Measurements from ENCODE around the gene SCARB2.

The SCARB2 gene

GRCh38 chr4:76148142-76148865 lies 65.3 kb downstream of the SCARB2 start, which contains the start of gene NUP54:
TSS of gene NUP54 (minus strand) at chr4:76148397. CDS start at chr4:76148374, 23 bp downstream.
- WGBS, 2 donors (ENCODE audit: extremely low coverage in 2 of 2, insufficient read length in 2 of 2, insufficient replicate concordance in 1 of 2) = no CpG with 5 or more reads among the region's 47 CpGs
- peak within 1 kb of the TSS; percentile 88 for H3K9ac ChIP-seq (ENCODE audit: low read depth, low read length, poor library complexity)
- H3K79me1 ChIP-seq (ENCODE audit: low read depth, low read length) = peaks cover 10% of the 10 kb centered on the region
- H3K4me3 ChIP-seq (ENCODE audit: low read length in 2 of 2) = peak within 1 kb of the TSS; percentile 85 to 98
- H2BK120ac ChIP-seq (ENCODE audit: low read depth, low read length) = peak within 1 kb of the TSS; percentile 47
- H2BK15ac ChIP-seq (ENCODE audit: low read length) = peak within 1 kb of the TSS; percentile 49
- H3K14ac ChIP-seq (ENCODE audit: low read length) = peak within 1 kb of the TSS; percentile 75
- peak within 1 kb of the TSS; percentile 95 for H3K27ac ChIP-seq (replicated peaks; ENCODE audit: low read length)
- peaks cover 0 to 10% of the 10 kb centered on the region in 2 donors for H3K4me1 ChIP-seq (ENCODE audit: control insufficient read depth in 2 of 2, insufficient read depth in 1 of 2, low read depth in 1 of 2, low read length in 2 of 2)
- peaks cover 3 to 22% of the 10 kb centered on the region in 2 donors for H3K36me3 ChIP-seq (replicated peaks in 1 of 2; ENCODE audit: control insufficient read depth in 2 of 2, insufficient read depth in 2 of 2, low read length in 2 of 2)
- H2AFZ ChIP-seq (ENCODE audit: low read length) = peak within 1 kb of the TSS; percentile 89
- peak within 1 kb of the TSS; percentile 75 for H2AK5ac ChIP-seq (ENCODE audit: low read depth, low read length)
- H3K27me3 ChIP-seq (ENCODE audit: control insufficient read depth in 3 of 3, insufficient read depth in 3 of 3, low read depth in 1 of 3, low read length in 3 of 3) = no peaks in the 10 kb centered on the region
- H4K91ac ChIP-seq (ENCODE audit: low read depth, low read length, poor library complexity) = peak within 1 kb of the TSS; percentile 81
- peak within 1 kb of the TSS; percentile 53 for H4K8ac ChIP-seq (ENCODE audit: low read depth, low read length)
- H3K9me3 ChIP-seq (replicated peaks in 1 of 2; ENCODE audit: control insufficient read depth in 2 of 2, insufficient read depth in 1 of 2, low read depth in 1 of 2, low read length in 2 of 2) = no peaks in the 10 kb centered on the region
- DNase-seq (ENCODE audit: low spot score) = peak; percentile 92
- H3K23ac ChIP-seq (ENCODE audit: low read depth, low read length, poor library complexity) = peak within 1 kb of the TSS; percentile 98
- peak within 1 kb of the TSS; percentile 87 for H3K4me2 ChIP-seq (ENCODE audit: insufficient read depth, low read length, poor library complexity, severe bottlenecking)
- peak within 1 kb of the TSS; percentile 95 for H2BK5ac ChIP-seq (ENCODE audit: low read length)
- H3K18ac ChIP-seq (ENCODE audit: low read length) = peak within 1 kb of the TSS; percentile 97
- H2BK12ac ChIP-seq (ENCODE audit: low read length) = peak within 1 kb of the TSS; percentile 41
- no peak within 1 kb of the TSS for H3K4ac ChIP-seq (ENCODE audit: low read length)

- Histone ChIP-seq H3K4me2 (ENCODE audit: insufficient read depth, low read length, poor library complexity, severe bottlenecking) (peak overlapping the region; percentile 75), H3K27ac (replicated peaks; ENCODE audit: low read length) (peak overlapping the region; percentile 95), H2BK120ac (ENCODE audit: low read depth, low read length) (peak overlapping the region; percentile 47), H4K8ac (ENCODE audit: low read depth, low read length) (no peak overlapping the region), H2BK5ac (ENCODE audit: low read length) (peak overlapping the region; percentile 95), H2BK12ac (ENCODE audit: low read length) (peak overlapping the region; percentile 41), H4K91ac (ENCODE audit: low read depth, low read length, poor library complexity) (peak overlapping the region; percentile 81), H2BK15ac (ENCODE audit: low read length) (peak overlapping the region; percentile 49), H3K14ac (ENCODE audit: low read length) (no peak overlapping the region), H3K4me1 (ENCODE audit: control insufficient read depth in 2 of 2, insufficient read depth in 1 of 2, low read depth in 1 of 2, low read length in 2 of 2) (peaks cover 0 to 10% of the 10 kb centered on the region in 2 donors), H3K18ac (ENCODE audit: low read length) (peak overlapping the region; percentile 97), H3K27me3 (ENCODE audit: control insufficient read depth in 3 of 3, insufficient read depth in 3 of 3, low read depth in 1 of 3, low read length in 3 of 3) (no peaks in the 10 kb centered on the region), H3K4ac (ENCODE audit: low read length) (no peak overlapping the region), H2AFZ (ENCODE audit: low read length) (peak overlapping the region; percentile 89), H3K23ac (ENCODE audit: low read depth, low read length, poor library complexity) (peak overlapping the region; percentile 98), H3K9ac (ENCODE audit: low read depth, low read length, poor library complexity) (peak overlapping the region; percentile 88), H3K9me3 (replicated peaks in 1 of 2; ENCODE audit: control insufficient read depth in 2 of 2, insufficient read depth in 1 of 2, low read depth in 1 of 2, low read length in 2 of 2) (no peaks in the 10 kb centered on the region), H3K4me3 (ENCODE audit: low read length in 2 of 2) (peak overlapping the region; percentile 85 to 98), H3K36me3 (replicated peaks in 1 of 2; ENCODE audit: control insufficient read depth in 2 of 2, insufficient read depth in 2 of 2, low read length in 2 of 2) (peaks cover 3 to 27% of the 10 kb centered on the region in 2 donors), H3K79me1 (ENCODE audit: low read depth, low read length) (peaks cover 10% of the 10 kb centered on the region), H2AK5ac (ENCODE audit: low read depth, low read length) (peak overlapping the region; percentile 75)
- WGBS, 2 donors (ENCODE audit: extremely low coverage in 2 of 2, insufficient read length in 2 of 2, insufficient replicate concordance in 1 of 2) = no CpG with 5 or more reads among the region's 31 CpGs
- DNase-seq (ENCODE audit: low spot score) = peak; percentile 79
Measured at GRCh38 chr4:76147454-76148141, 66.0 kb downstream of the SCARB2 start.

GRCh38 chr4:76144546-76144945 lies 69.1 kb downstream of the SCARB2 start:
- H2BK15ac ChIP-seq (ENCODE audit: low read length) = no peak overlapping the region
- no peak overlapping the region for H3K4ac ChIP-seq (ENCODE audit: low read length)
- no peak overlapping the region for H2AK5ac ChIP-seq (ENCODE audit: low read depth, low read length)
- no peak overlapping the region for H3K4me2 ChIP-seq (ENCODE audit: insufficient read depth, low read length, poor library complexity, severe bottlenecking)
- H3K18ac ChIP-seq (ENCODE audit: low read length) = no peak overlapping the region
- no peak overlapping the region for H2BK5ac ChIP-seq (ENCODE audit: low read length)
- H4K91ac ChIP-seq (ENCODE audit: low read depth, low read length, poor library complexity) = no peak overlapping the region
- peaks cover 0 to 10% of the 10 kb centered on the region in 2 donors for H3K4me1 ChIP-seq (ENCODE audit: control insufficient read depth in 2 of 2, insufficient read depth in 1 of 2, low read depth in 1 of 2, low read length in 2 of 2)
- H2AFZ ChIP-seq (ENCODE audit: low read length) = no peak overlapping the region
- H3K9ac ChIP-seq (ENCODE audit: low read depth, low read length, poor library complexity) = no peak overlapping the region
- no peak overlapping the region for H3K27ac ChIP-seq (replicated peaks; ENCODE audit: low read length)
- H3K4me3 ChIP-seq (ENCODE audit: low read length in 2 of 2) = no peak overlapping the region
- no peaks in the 10 kb centered on the region for H3K9me3 ChIP-seq (replicated peaks in 1 of 2; ENCODE audit: control insufficient read depth in 2 of 2, insufficient read depth in 1 of 2, low read depth in 1 of 2, low read length in 2 of 2)
- peaks cover 12% of the 10 kb centered on the region for H3K79me1 ChIP-seq (ENCODE audit: low read depth, low read length)
- H3K36me3 ChIP-seq (replicated peaks in 1 of 2; ENCODE audit: control insufficient read depth in 2 of 2, insufficient read depth in 2 of 2, low read length in 2 of 2) = peaks cover 5 to 58% of the 10 kb centered on the region in 2 donors
- no peak overlapping the region for H3K23ac ChIP-seq (ENCODE audit: low read depth, low read length, poor library complexity)
- no peak overlapping the region for H2BK120ac ChIP-seq (ENCODE audit: low read depth, low read length)
- no peak for DNase-seq (ENCODE audit: low spot score)
- no peaks in the 10 kb centered on the region for H3K27me3 ChIP-seq (ENCODE audit: control insufficient read depth in 3 of 3, insufficient read depth in 3 of 3, low read depth in 1 of 3, low read length in 3 of 3)
- no peak overlapping the region for H3K14ac ChIP-seq (ENCODE audit: low read length)
- H4K8ac ChIP-seq (ENCODE audit: low read depth, low read length) = no peak overlapping the region
- no peak overlapping the region for H2BK12ac ChIP-seq (ENCODE audit: low read length)

- no peak overlapping the region for H3K18ac ChIP-seq (ENCODE audit: low read length)
- H2BK120ac ChIP-seq (ENCODE audit: low read depth, low read length) = no peak overlapping the region
- peaks cover 4% of the 10 kb centered on the region for H3K79me1 ChIP-seq (ENCODE audit: low read depth, low read length)
- H3K36me3 ChIP-seq (replicated peaks in 1 of 2; ENCODE audit: control insufficient read depth in 2 of 2, insufficient read depth in 2 of 2, low read length in 2 of 2) = peaks cover 8 to 91% of the 10 kb centered on the region in 2 donors
- H3K4ac ChIP-seq (ENCODE audit: low read length) = no peak overlapping the region
- H3K4me1 ChIP-seq (ENCODE audit: control insufficient read depth in 2 of 2, insufficient read depth in 1 of 2, low read depth in 1 of 2, low read length in 2 of 2) = peaks cover 0 to 1% of the 10 kb centered on the region in 2 donors
- no peak overlapping the region for H3K9ac ChIP-seq (ENCODE audit: low read depth, low read length, poor library complexity)
- H4K91ac ChIP-seq (ENCODE audit: low read depth, low read length, poor library complexity) = no peak overlapping the region
- no peak overlapping the region for H3K23ac ChIP-seq (ENCODE audit: low read depth, low read length, poor library complexity)
- H3K27ac ChIP-seq (replicated peaks; ENCODE audit: low read length) = no peak overlapping the region
- no peak for DNase-seq (ENCODE audit: low spot score)
- H3K4me3 ChIP-seq (ENCODE audit: low read length in 2 of 2) = no peak overlapping the region
- no peak overlapping the region for H2BK15ac ChIP-seq (ENCODE audit: low read length)
- H4K8ac ChIP-seq (ENCODE audit: low read depth, low read length) = no peak overlapping the region
- H2AFZ ChIP-seq (ENCODE audit: low read length) = no peak overlapping the region
- no CpG with 5 or more reads among the region's 3 CpGs for WGBS, 2 donors (ENCODE audit: extremely low coverage in 2 of 2, insufficient read length in 2 of 2, insufficient replicate concordance in 1 of 2)
- no peak overlapping the region for H2BK5ac ChIP-seq (ENCODE audit: low read length)
- no peaks in the 10 kb centered on the region for H3K27me3 ChIP-seq (ENCODE audit: control insufficient read depth in 3 of 3, insufficient read depth in 3 of 3, low read depth in 1 of 3, low read length in 3 of 3)
- no peak overlapping the region for H3K4me2 ChIP-seq (ENCODE audit: insufficient read depth, low read length, poor library complexity, severe bottlenecking)
- H2AK5ac ChIP-seq (ENCODE audit: low read depth, low read length) = no peak overlapping the region
- no peak overlapping the region for H3K14ac ChIP-seq (ENCODE audit: low read length)
- no peaks in the 10 kb centered on the region for H3K9me3 ChIP-seq (replicated peaks in 1 of 2; ENCODE audit: control insufficient read depth in 2 of 2, insufficient read depth in 1 of 2, low read depth in 1 of 2, low read length in 2 of 2)
- no peak overlapping the region for H2BK12ac ChIP-seq (ENCODE audit: low read length)
Measured at GRCh38 chr4:76141241-76141640, 72.4 kb downstream of the SCARB2 start.
